ENCODE measurements around the gene FOXK2.
"Not testable (repeated sequence)": the region's sequence is repeated elsewhere in the genome, so short reads cannot be mapped to it uniquely, and the experiment has no call there.

The FOXK2 gene

GRCh38 chr17:82503094-82503727 is 16.3 kb upstream of the FOXK2 start:
- TF ChIP-seq, protein P1, sequence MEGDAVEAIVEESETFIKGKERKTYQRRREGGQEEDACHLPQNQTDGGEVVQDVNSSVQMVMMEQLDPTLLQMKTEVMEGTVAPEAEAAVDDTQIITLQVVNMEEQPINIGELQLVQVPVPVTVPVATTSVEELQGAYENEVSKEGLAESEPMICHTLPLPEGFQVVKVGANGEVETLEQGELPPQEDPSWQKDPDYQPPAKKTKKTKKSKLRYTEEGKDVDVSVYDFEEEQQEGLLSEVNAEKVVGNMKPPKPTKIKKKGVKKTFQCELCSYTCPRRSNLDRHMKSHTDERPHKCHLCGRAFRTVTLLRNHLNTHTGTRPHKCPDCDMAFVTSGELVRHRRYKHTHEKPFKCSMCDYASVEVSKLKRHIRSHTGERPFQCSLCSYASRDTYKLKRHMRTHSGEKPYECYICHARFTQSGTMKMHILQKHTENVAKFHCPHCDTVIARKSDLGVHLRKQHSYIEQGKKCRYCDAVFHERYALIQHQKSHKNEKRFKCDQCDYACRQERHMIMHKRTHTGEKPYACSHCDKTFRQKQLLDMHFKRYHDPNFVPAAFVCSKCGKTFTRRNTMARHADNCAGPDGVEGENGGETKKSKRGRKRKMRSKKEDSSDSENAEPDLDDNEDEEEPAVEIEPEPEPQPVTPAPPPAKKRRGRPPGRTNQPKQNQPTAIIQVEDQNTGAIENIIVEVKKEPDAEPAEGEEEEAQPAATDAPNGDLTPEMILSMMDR (IDR thresholded peaks at IDR 0.05; ENCODE audit: insufficient read depth, low read depth, low read length, missing control alignments), result no peak
- DNase-seq (ENCODE audit: low read depth), result no peak
- H3K4me3 ChIP-seq (ENCODE audit: low read depth, low read length), result no peak overlapping the region

- TF ChIP-seq, protein P1 (IDR thresholded peaks at IDR 0.05; ENCODE audit: insufficient read depth, low read depth, low read length, missing control alignments), result no peak
- H3K4me3 ChIP-seq (ENCODE audit: low read depth, low read length), result no peak overlapping the region
- no peak for DNase-seq (ENCODE audit: low read depth)
These were observed 15.7 kb upstream of the FOXK2 start for GRCh38 chr17:82503728-82504308.

DNA sequence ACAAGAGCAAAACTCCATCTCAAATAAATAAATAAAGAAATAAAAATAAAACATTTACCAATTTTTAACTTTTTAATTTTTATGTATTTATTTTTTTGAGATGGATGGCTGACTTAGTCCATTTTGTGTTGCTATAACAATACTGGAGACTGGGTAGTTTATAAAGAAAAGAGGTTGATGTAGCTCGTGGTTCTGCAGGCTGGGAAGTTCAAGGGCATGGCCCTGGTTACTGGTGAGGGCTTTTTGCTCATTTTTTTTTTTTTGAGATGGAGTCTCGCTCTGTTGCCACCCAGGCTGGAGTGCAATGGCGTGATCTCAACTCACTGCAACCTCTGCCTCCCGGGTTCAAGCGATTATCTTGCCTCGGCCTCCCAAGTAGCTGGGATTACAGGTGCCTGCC is 14.2 kb upstream of the FOXK2 start:
- no peak for DNase-seq (ENCODE audit: low read depth)
- H3K4me3 ChIP-seq (ENCODE audit: low read depth, low read length), result no peak overlapping the region
- TF ChIP-seq, protein P1 (IDR thresholded peaks at IDR 0.05; ENCODE audit: insufficient read depth, low read depth, low read length, missing control alignments), result no peak

- peak; percentile 94 for DNase-seq (ENCODE audit: low read depth)
These were observed 13.1 kb upstream of the FOXK2 start for GRCh38 chr17:82506402-82506801.

GRCh38 chr17:82507631-82508175 is 11.8 kb upstream of the FOXK2 start:
- DNase-seq (ENCODE audit: low read depth), result no peak
- H3K4me3 ChIP-seq (ENCODE audit: low read depth, low read length), result no peak overlapping the region
- TF ChIP-seq, protein P1 (IDR thresholded peaks at IDR 0.05; ENCODE audit: insufficient read depth, low read depth, low read length, missing control alignments), result no peak

More at GRCh38 chr17:82506402-82506801, 13.1 kb upstream of the FOXK2 start:
- not testable (repeated sequence) for H3K4me3 ChIP-seq (ENCODE audit: low read depth, low read length)

DNA sequence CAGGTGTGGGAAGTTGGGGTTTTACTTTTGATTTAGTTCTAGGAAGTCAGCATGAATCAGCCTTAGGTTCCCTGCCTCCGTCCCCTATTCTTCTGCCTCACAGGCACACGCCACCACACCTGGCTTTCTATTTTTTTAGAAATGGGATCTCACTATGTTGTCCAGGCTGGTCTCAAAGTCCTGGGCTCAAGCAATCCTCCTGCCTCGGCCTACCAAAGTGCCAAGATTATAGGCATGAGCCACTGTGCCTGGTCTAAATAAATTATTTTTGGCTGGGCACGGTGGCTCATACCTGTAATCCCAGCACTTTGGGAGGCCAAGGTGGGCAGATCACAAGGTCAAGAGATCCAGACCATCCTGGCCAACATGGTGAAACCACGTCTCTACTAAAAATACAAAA is 7.9 kb upstream of the FOXK2 start:
- not testable (repeated sequence) for H3K4me3 ChIP-seq (ENCODE audit: low read depth, low read length); DNase-seq (ENCODE audit: low read depth)

DNA sequence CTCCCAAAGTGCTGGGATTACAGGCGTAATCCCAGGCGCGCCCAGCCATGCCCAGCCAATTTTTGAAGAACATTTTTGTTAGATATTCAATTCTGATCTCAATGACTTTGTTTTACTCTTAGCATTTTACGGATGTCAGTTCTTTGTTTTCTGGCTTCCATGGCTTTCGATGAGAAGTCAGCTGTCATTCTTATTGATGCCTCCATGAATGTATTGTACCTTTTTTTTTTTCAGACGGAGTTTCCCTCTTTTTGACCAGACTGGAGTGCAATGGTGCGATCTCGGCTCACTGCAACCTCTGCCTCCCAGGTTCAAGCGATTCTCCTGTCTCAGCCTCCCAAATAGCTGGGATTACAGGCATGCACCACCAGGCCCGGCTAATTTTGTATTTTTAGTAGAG is 5.7 kb upstream of the FOXK2 start:
- DNase-seq (ENCODE audit: low read depth), result not testable (repeated sequence)

GRCh38 chr17:82517230-82517865 is 2.2 kb upstream of the FOXK2 start:
- TF ChIP-seq, protein P1 (IDR thresholded peaks at IDR 0.05; ENCODE audit: insufficient read depth, low read depth, low read length, missing control alignments), result no peak
- no peak for DNase-seq (ENCODE audit: low read depth)
- no peak overlapping the region for H3K4me3 ChIP-seq (ENCODE audit: low read depth, low read length)

More for the DNA sequence above, 5.7 kb upstream of the FOXK2 start:
- not testable (repeated sequence) for H3K4me3 ChIP-seq (ENCODE audit: low read depth, low read length)
